ENCODE measurements around the gene PCDHGB4.
A peak's percentile ranks its signal among the peaks of the same experiment; 100 is the strongest.
"Not testable (repeated sequence)": the region's sequence is repeated elsewhere in the genome, so short reads cannot be mapped to it uniquely, and the experiment has no call there.

The PCDHGB4 gene

GRCh38 chr5:141402553-141403243 lies 15.2 kb downstream of the PCDHGB4 start, which contains the start of gene PCDHGA9:
TSS of gene PCDHGA9 (plus strand) at chr5:141402778. CDS start at chr5:141402953, 175 bp downstream.
- peak; percentile 11 to 36 for DNase-seq

GRCh38 chr5:141403387-141403786 lies 15.9 kb downstream of the PCDHGB4 start:
- DNase-seq: no peak

- peak; percentile 43 to 54 for DNase-seq
Observed at GRCh38 chr5:141407790-141408505, 20.4 kb downstream of the PCDHGB4 start, which contains the start of gene PCDHGB6. TSS of gene PCDHGB6 (plus strand) at chr5:141408021. CDS start at chr5:141408203, 182 bp downstream.

- DNase-seq: no peak
Observed at GRCh38 chr5:141409598-141410306, 22.3 kb downstream of the PCDHGB4 start.

GRCh38 chr5:141411575-141411974 lies 24.1 kb downstream of the PCDHGB4 start:
- no peak for DNase-seq

- DNase-seq: peak; percentile 51 to 64
Observed at GRCh38 chr5:141412854-141413539, 25.5 kb downstream of the PCDHGB4 start, which contains the start of gene PCDHGA10. TSS of gene PCDHGA10 (plus strand) at chr5:141412987. CDS start at chr5:141413176, 189 bp downstream.

GRCh38 chr5:141413540-141414069 lies 26.1 kb downstream of the PCDHGB4 start:
- DNase-seq: no peak

- DNase-seq: not testable (repeated sequence)
Observed at GRCh38 chr5:141414548-141415274, 27.2 kb downstream of the PCDHGB4 start.

- DNase-seq: not testable (repeated sequence)
Observed at GRCh38 chr5:141415275-141415618, 27.7 kb downstream of the PCDHGB4 start.

GRCh38 chr5:141417494-141418172 lies 30.1 kb downstream of the PCDHGB4 start, which contains the start of gene PCDHGB7:
TSS of gene PCDHGB7 (plus strand) at chr5:141417677. CDS start at chr5:141417860, 183 bp downstream.
- DNase-seq: peak; percentile 72 to 82

GRCh38 chr5:141419074-141419880 lies 31.8 kb downstream of the PCDHGB4 start:
- no peak for DNase-seq

GRCh38 chr5:141420855-141421488 lies 33.5 kb downstream of the PCDHGB4 start, which contains the start of gene PCDHGA11:
TSS of gene PCDHGA11 (plus strand) at chr5:141421051. CDS start at chr5:141421228, 177 bp downstream.
- DNase-seq: peak; percentile 65 to 92

GRCh38 chr5:141421489-141421855 lies 34.0 kb downstream of the PCDHGB4 start:
- DNase-seq: no peak

GRCh38 chr5:141422742-141423291 lies 35.3 kb downstream of the PCDHGB4 start:
- DNase-seq: no peak

GRCh38 chr5:141427783-141428426 lies 40.4 kb downstream of the PCDHGB4 start:
- DNase-seq: no peak

- DNase-seq: peak; percentile 73 to 82
Observed at GRCh38 chr5:141430332-141431113, 43.0 kb downstream of the PCDHGB4 start, which contains the start of gene PCDHGA12. TSS of gene PCDHGA12 (plus strand) at chr5:141430507. CDS start at chr5:141430760, 253 bp downstream.

- peak in 1 of 2 donors; percentile 16 for DNase-seq
Observed at GRCh38 chr5:141431286-141431685, 43.8 kb downstream of the PCDHGB4 start.

- DNase-seq: not testable (repeated sequence)
Observed at GRCh38 chr5:141432308-141432707, 44.8 kb downstream of the PCDHGB4 start.

Data from inflammatory macrophage treated with lipopolysaccharide for 1 hour (primary cell).